Measurements from ENCODE around the gene LAMA4. TPM values are rescaled to one million over a fixed set of nuclear protein-coding genes. Genes with fewer than 3 reads are reported as not detected.

Gene LAMA4
- total RNA-seq, 2 experiments from 2014 or later = not detected

- Mint-ChIP-seq H3K36me3 (no peaks in the 10 kb centered on the region), H3K9me3 (no peaks in the 10 kb centered on the region), H3K27me3 (peaks cover 18% of the 10 kb centered on the region), H3K27ac (no peak overlapping the region), H3K4me3 (no peak overlapping the region), H3K4me1 (no peaks in the 10 kb centered on the region)
- DNase-seq (no peak), ATAC-seq (ENCODE audit: low read depth) (no peak)
- POLR2A ChIA-PET = no interaction called here
Observed at GRCh38 chr6:112144145-112144926, 110.0 kb downstream of the LAMA4 start.

GRCh38 chr6:112141707-112142106, 112.7 kb downstream of the LAMA4 start:
- Mint-ChIP-seq H3K4me3 (no peak overlapping the region), H3K36me3 (no peaks in the 10 kb centered on the region), H3K27me3 (peaks cover 13% of the 10 kb centered on the region), H3K9me3 (no peaks in the 10 kb centered on the region), H3K27ac (no peak overlapping the region), H3K4me1 (no peaks in the 10 kb centered on the region)
- POLR2A ChIA-PET = no interaction called here
- DNase-seq (no peak), ATAC-seq (ENCODE audit: low read depth) (no peak)

- Mint-ChIP-seq H3K36me3 (no peaks in the 10 kb centered on the region), H3K4me3 (no peak overlapping the region), H3K27ac (no peak overlapping the region), H3K9me3 (no peaks in the 10 kb centered on the region), H3K4me1 (no peaks in the 10 kb centered on the region), H3K27me3 (peaks cover 7% of the 10 kb centered on the region)
- no peak for DNase-seq
- POLR2A ChIA-PET = no interaction called here
- no peak for ATAC-seq (ENCODE audit: low read depth)
Observed at GRCh38 chr6:112139052-112139451, 115.3 kb downstream of the LAMA4 start.

GRCh38 chr6:112130878-112131277, 123.5 kb downstream of the LAMA4 start:
- DNase-seq (no peak), ATAC-seq (ENCODE audit: low read depth) (no peak)
- H3K27ac Mint-ChIP-seq = no peak overlapping the region
- H3K4me1 Mint-ChIP-seq = no peaks in the 10 kb centered on the region
- no peaks in the 10 kb centered on the region for H3K9me3 Mint-ChIP-seq
- H3K27me3 Mint-ChIP-seq = peaks cover 19% of the 10 kb centered on the region
- H3K4me3 Mint-ChIP-seq = no peak overlapping the region
- POLR2A ChIA-PET = no interaction called here
- no peaks in the 10 kb centered on the region for H3K36me3 Mint-ChIP-seq

- ATAC-seq (ENCODE audit: low read depth) = no peak
- POLR2A ChIA-PET = no interaction called here
- Mint-ChIP-seq H3K4me1 (no peaks in the 10 kb centered on the region), H3K27me3 (peaks cover 10% of the 10 kb centered on the region), H3K27ac (no peak overlapping the region), H3K9me3 (no peaks in the 10 kb centered on the region), H3K4me3 (no peak overlapping the region), H3K36me3 (no peaks in the 10 kb centered on the region)
- DNase-seq = no peak
Observed at GRCh38 chr6:112128208-112128607, 126.2 kb downstream of the LAMA4 start.

- DNase-seq (no peak), ATAC-seq (ENCODE audit: low read depth) (no peak)
- Mint-ChIP-seq H3K27me3 (peaks cover 7% of the 10 kb centered on the region), H3K9me3 (no peaks in the 10 kb centered on the region), H3K36me3 (no peaks in the 10 kb centered on the region), H3K27ac (no peak overlapping the region), H3K4me3 (no peak overlapping the region), H3K4me1 (peaks cover 3% of the 10 kb centered on the region)
- POLR2A ChIA-PET = no interaction called here
Observed at GRCh38 chr6:112123982-112124381, 130.4 kb downstream of the LAMA4 start.

- ATAC-seq (ENCODE audit: low read depth) (no peak), DNase-seq (no peak)
- H3K36me3 Mint-ChIP-seq = no peaks in the 10 kb centered on the region
- H3K27ac Mint-ChIP-seq = no peak overlapping the region
- H3K27me3 Mint-ChIP-seq = peaks cover 6% of the 10 kb centered on the region
- H3K4me3 Mint-ChIP-seq = no peak overlapping the region
- H3K4me1 Mint-ChIP-seq = peaks cover 5% of the 10 kb centered on the region
- no peaks in the 10 kb centered on the region for H3K9me3 Mint-ChIP-seq
- POLR2A ChIA-PET = no interaction called here
Observed at GRCh38 chr6:112122756-112123155, 131.6 kb downstream of the LAMA4 start.

- DNase-seq (no peak), ATAC-seq (ENCODE audit: low read depth) (no peak)
- H3K4me1 Mint-ChIP-seq = peaks cover 14% of the 10 kb centered on the region
- no peak overlapping the region for H3K4me3 Mint-ChIP-seq
- POLR2A ChIA-PET = no interaction called here
- H3K27ac Mint-ChIP-seq = no peak overlapping the region
- no peaks in the 10 kb centered on the region for H3K9me3 Mint-ChIP-seq
- H3K36me3 Mint-ChIP-seq = no peaks in the 10 kb centered on the region
- H3K27me3 Mint-ChIP-seq = peaks cover 20% of the 10 kb centered on the region
Observed at GRCh38 chr6:112118034-112118433, 136.3 kb downstream of the LAMA4 start.

GRCh38 chr6:112117554-112117953, 136.8 kb downstream of the LAMA4 start:
- POLR2A ChIA-PET = no interaction called here
- H3K4me3 Mint-ChIP-seq = peak overlapping the region; percentile 51

GRCh38 chr6:112116221-112116620, 138.1 kb downstream of the LAMA4 start:
- DNase-seq = no peak
- Mint-ChIP-seq H3K36me3 (no peaks in the 10 kb centered on the region), H3K4me3 (no peak overlapping the region), H3K9me3 (no peaks in the 10 kb centered on the region), H3K27me3 (peaks cover 20% of the 10 kb centered on the region), H3K4me1 (peaks cover 12% of the 10 kb centered on the region), H3K27ac (no peak overlapping the region)
- ATAC-seq (ENCODE audit: low read depth) = no peak
- POLR2A ChIA-PET = no interaction called here

More at GRCh38 chr6:112117554-112117953, 136.8 kb downstream of the LAMA4 start:
- H3K27ac Mint-ChIP-seq = peak overlapping the region; percentile 75
- H3K4me1 Mint-ChIP-seq = peaks cover 12% of the 10 kb centered on the region
- H3K27me3 Mint-ChIP-seq = peaks cover 22% of the 10 kb centered on the region
- DNase-seq (no peak), ATAC-seq (ENCODE audit: low read depth) (peak; percentile 65)
- no peaks in the 10 kb centered on the region for H3K9me3 Mint-ChIP-seq
- H3K36me3 Mint-ChIP-seq = no peaks in the 10 kb centered on the region

GRCh38 chr6:112114577-112115223, 139.7 kb downstream of the LAMA4 start:
- Mint-ChIP-seq H3K27ac (no peak overlapping the region), H3K4me3 (no peak overlapping the region), H3K27me3 (peaks cover 20% of the 10 kb centered on the region), H3K9me3 (no peaks in the 10 kb centered on the region), H3K4me1 (peaks cover 12% of the 10 kb centered on the region), H3K36me3 (no peaks in the 10 kb centered on the region)
- POLR2A ChIA-PET = no interaction called here
- ATAC-seq (ENCODE audit: low read depth) = no peak
- DNase-seq = no peak

- H3K27ac Mint-ChIP-seq = no peak overlapping the region
- H3K9me3 Mint-ChIP-seq = no peaks in the 10 kb centered on the region
- no peak overlapping the region for H3K4me3 Mint-ChIP-seq
- no peaks in the 10 kb centered on the region for H3K36me3 Mint-ChIP-seq
- peaks cover 24% of the 10 kb centered on the region for H3K27me3 Mint-ChIP-seq
- peaks cover 12% of the 10 kb centered on the region for H3K4me1 Mint-ChIP-seq
- no peak for ATAC-seq (ENCODE audit: low read depth)
- no peak for DNase-seq
- POLR2A ChIA-PET = no interaction called here
Observed at GRCh38 chr6:112113918-112114317, 140.4 kb downstream of the LAMA4 start.

GRCh38 chr6:112113431-112113830, 140.9 kb downstream of the LAMA4 start:
- ATAC-seq (ENCODE audit: low read depth) = no peak
- H3K9me3 Mint-ChIP-seq = no peaks in the 10 kb centered on the region
- H3K36me3 Mint-ChIP-seq = no peaks in the 10 kb centered on the region
- POLR2A ChIA-PET = no interaction called here
- H3K27ac Mint-ChIP-seq = no peak overlapping the region
- DNase-seq = no peak
- peaks cover 12% of the 10 kb centered on the region for H3K4me1 Mint-ChIP-seq
- no peak overlapping the region for H3K4me3 Mint-ChIP-seq
- H3K27me3 Mint-ChIP-seq = peaks cover 25% of the 10 kb centered on the region

- H3K9me3 Mint-ChIP-seq = peaks cover 6% of the 10 kb centered on the region
- no peaks in the 10 kb centered on the region for H3K4me1 Mint-ChIP-seq
- no peak overlapping the region for H3K4me3 Mint-ChIP-seq
- no peaks in the 10 kb centered on the region for H3K36me3 Mint-ChIP-seq
- DNase-seq (no peak), ATAC-seq (ENCODE audit: low read depth) (no peak)
- H3K27me3 Mint-ChIP-seq = peaks cover 22% of the 10 kb centered on the region
- POLR2A ChIA-PET = no interaction called here
- no peak overlapping the region for H3K27ac Mint-ChIP-seq
Observed at GRCh38 chr6:112109262-112109661, 145.1 kb downstream of the LAMA4 start.

All from activated naive CD8-positive, alpha-beta T cell treated with anti-CD3 and anti-CD28 coated beads, Interleukin-2, amount 10 ng/mL, durations not matched to agents 7 days and 5 days (primary cell).